ENCODE results near the gene NPHS1.

Gene NPHS1

DNA sequence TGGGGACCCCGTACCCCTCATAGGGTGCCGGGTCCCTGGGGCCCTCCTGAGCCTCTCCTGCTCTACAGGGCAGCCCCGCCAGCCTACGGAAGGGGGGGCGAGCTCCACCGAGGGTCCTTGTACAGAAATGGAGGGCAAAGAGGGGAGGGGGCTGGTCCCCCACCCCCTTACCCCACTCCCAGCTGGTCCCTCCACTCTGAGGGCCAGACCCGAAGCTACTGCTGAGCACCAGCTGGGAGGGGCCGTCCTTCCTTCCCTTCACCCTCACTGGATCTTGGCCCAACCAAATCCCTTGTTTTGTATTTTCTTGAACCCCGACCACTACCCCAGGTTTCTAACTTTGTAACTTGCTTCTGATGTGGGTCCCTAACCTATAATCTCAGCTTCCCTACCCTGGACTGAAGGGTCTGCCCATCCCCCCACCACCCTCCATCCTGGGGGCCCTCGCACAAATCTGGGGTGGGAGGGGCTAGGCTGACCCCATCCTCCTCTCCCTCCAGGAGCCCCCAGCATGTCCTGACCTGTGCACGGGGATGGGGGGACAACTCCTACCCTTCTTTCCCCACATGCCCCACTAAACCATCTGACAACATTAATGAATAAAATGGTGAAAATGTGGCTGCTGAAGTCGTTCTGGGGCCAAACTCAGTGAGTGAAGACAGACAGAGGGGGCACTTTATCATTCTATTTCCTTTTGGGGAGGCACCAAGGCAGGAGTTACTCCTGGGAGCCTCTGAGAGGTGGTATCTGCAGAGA, 63.9 kb downstream of the NPHS1 start:
- Histone ChIP-seq H3K9ac (ENCODE audit: low read depth, low read length) (no peak overlapping the region), H3K4me1 (ENCODE audit: control insufficient read depth, insufficient read depth, low read length) (no peaks in the 10 kb centered on the region), H3K9me3 (ENCODE audit: control insufficient read depth, insufficient read depth, low read length) (no peaks in the 10 kb centered on the region), H3K4me3 (ENCODE audit: low read depth, low read length) (no peak overlapping the region), H3K36me3 (ENCODE audit: control insufficient read depth, insufficient read depth, low read length) (no peaks in the 10 kb centered on the region), H3K27me3 (ENCODE audit: control insufficient read depth, insufficient read depth, low read length) (no peaks in the 10 kb centered on the region)

GRCh38 chr19:35787227-35787799, 65.0 kb downstream of the NPHS1 start:
- Histone ChIP-seq H3K4me3 (ENCODE audit: low read depth, low read length) (no peak overlapping the region), H3K9ac (ENCODE audit: low read depth, low read length) (no peak overlapping the region), H3K27me3 (ENCODE audit: control insufficient read depth, insufficient read depth, low read length) (no peaks in the 10 kb centered on the region), H3K4me1 (ENCODE audit: control insufficient read depth, insufficient read depth, low read length) (no peaks in the 10 kb centered on the region), H3K36me3 (ENCODE audit: control insufficient read depth, insufficient read depth, low read length) (no peaks in the 10 kb centered on the region), H3K9me3 (ENCODE audit: control insufficient read depth, insufficient read depth, low read length) (no peaks in the 10 kb centered on the region)

DNA sequence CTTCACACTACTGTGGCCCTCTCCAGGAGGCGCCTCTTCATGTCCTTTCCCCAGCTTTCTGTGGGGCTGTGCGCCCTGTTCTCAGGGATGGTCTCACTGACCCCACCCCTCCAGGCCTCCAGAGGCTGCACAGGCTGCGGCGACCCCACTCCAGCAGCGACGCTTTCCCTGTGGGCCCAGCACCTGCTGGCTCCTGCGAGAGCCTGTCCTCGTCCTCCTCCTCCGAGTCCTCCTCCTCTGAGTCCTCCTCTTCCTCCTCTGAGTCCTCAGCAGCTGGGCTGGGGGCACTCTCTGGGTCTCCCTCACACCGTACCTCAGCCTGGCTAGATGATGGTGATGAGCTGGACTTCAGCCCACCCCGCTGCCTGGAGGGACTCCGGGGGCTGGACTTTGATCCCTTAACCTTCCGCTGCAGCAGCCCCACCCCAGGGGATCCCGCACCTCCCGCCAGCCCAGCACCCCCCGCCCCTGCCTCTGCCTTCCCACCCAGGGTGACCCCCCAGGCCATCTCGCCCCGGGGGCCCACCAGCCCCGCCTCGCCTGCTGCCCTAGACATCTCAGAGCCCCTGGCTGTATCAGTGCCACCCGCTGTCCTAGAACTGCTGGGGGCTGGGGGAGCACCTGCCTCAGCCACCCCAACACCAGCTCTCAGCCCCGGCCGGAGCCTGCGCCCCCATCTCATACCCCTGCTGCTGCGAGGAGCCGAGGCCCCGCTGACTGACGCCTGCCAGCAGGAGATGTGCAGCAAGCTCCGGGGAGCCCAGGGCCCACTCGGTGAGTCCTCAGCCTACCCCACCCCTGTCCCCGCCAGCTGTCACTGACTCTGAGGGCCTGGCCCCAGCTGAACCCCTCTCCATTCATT, 65.8 kb downstream of the NPHS1 start:
- Histone ChIP-seq H3K4me3 (ENCODE audit: low read depth, low read length) (no peak overlapping the region), H3K36me3 (ENCODE audit: control insufficient read depth, insufficient read depth, low read length) (no peaks in the 10 kb centered on the region), H3K27me3 (ENCODE audit: control insufficient read depth, insufficient read depth, low read length) (no peaks in the 10 kb centered on the region), H3K9me3 (ENCODE audit: control insufficient read depth, insufficient read depth, low read length) (no peaks in the 10 kb centered on the region), H3K4me1 (ENCODE audit: control insufficient read depth, insufficient read depth, low read length) (peaks cover under 1% of the 10 kb centered on the region), H3K9ac (ENCODE audit: low read depth, low read length) (no peak overlapping the region)

DNA sequence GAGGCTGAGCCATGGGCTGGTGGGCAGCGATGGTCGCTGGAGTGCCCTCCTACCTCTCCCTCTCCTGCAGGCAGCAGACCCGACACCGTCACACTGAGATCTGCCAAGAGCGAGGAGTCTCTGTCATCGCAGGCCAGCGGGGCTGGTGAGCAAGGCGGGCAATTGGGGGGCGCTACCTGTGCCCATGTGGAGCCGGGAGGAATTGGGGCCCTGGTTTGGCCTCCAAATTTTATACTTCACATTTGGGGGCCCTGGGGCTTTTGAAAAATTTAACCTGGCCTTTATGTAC, 67.0 kb downstream of the NPHS1 start:
- peak overlapping the region; percentile 62 for H3K4me3 ChIP-seq (ENCODE audit: low read depth, low read length)
- no peaks in the 10 kb centered on the region for H3K36me3 ChIP-seq (ENCODE audit: control insufficient read depth, insufficient read depth, low read length)
- H3K9me3 ChIP-seq (ENCODE audit: control insufficient read depth, insufficient read depth, low read length), result no peaks in the 10 kb centered on the region
- H3K4me1 ChIP-seq (ENCODE audit: control insufficient read depth, insufficient read depth, low read length), result peaks cover 2% of the 10 kb centered on the region
- no peak overlapping the region for H3K9ac ChIP-seq (ENCODE audit: low read depth, low read length)
- H3K27me3 ChIP-seq (ENCODE audit: control insufficient read depth, insufficient read depth, low read length), result no peaks in the 10 kb centered on the region

GRCh38 chr19:35784503-35785338, 67.6 kb downstream of the NPHS1 start:
- Histone ChIP-seq H3K9me3 (ENCODE audit: control insufficient read depth, insufficient read depth, low read length) (no peaks in the 10 kb centered on the region), H3K9ac (ENCODE audit: low read depth, low read length) (peak overlapping the region; percentile 47), H3K27me3 (ENCODE audit: control insufficient read depth, insufficient read depth, low read length) (no peaks in the 10 kb centered on the region), H3K36me3 (ENCODE audit: control insufficient read depth, insufficient read depth, low read length) (no peaks in the 10 kb centered on the region), H3K4me1 (ENCODE audit: control insufficient read depth, insufficient read depth, low read length) (peaks cover 2% of the 10 kb centered on the region), H3K4me3 (ENCODE audit: low read depth, low read length) (peak overlapping the region; percentile 68)

- no peaks in the 10 kb centered on the region for H3K27me3 ChIP-seq (ENCODE audit: control insufficient read depth, insufficient read depth, low read length)
- peak overlapping the region; percentile 68 for H3K4me3 ChIP-seq (ENCODE audit: low read depth, low read length)
- H3K9me3 ChIP-seq (ENCODE audit: control insufficient read depth, insufficient read depth, low read length), result no peaks in the 10 kb centered on the region
- H3K9ac ChIP-seq (ENCODE audit: low read depth, low read length), result no peak overlapping the region
- H3K36me3 ChIP-seq (ENCODE audit: control insufficient read depth, insufficient read depth, low read length), result no peaks in the 10 kb centered on the region
- H3K4me1 ChIP-seq (ENCODE audit: control insufficient read depth, insufficient read depth, low read length), result peaks cover 2% of the 10 kb centered on the region
Measured at GRCh38 chr19:35783469-35784434, 68.6 kb downstream of the NPHS1 start.

GRCh38 chr19:35782589-35782988, 69.7 kb downstream of the NPHS1 start:
- no peaks in the 10 kb centered on the region for H3K9me3 ChIP-seq (ENCODE audit: control insufficient read depth, insufficient read depth, low read length)
- H3K27me3 ChIP-seq (ENCODE audit: control insufficient read depth, insufficient read depth, low read length), result peaks cover 3% of the 10 kb centered on the region
- no peaks in the 10 kb centered on the region for H3K36me3 ChIP-seq (ENCODE audit: control insufficient read depth, insufficient read depth, low read length)
- H3K4me3 ChIP-seq (ENCODE audit: low read depth, low read length), result no peak overlapping the region
- H3K9ac ChIP-seq (ENCODE audit: low read depth, low read length), result no peak overlapping the region
- H3K4me1 ChIP-seq (ENCODE audit: control insufficient read depth, insufficient read depth, low read length), result peaks cover 2% of the 10 kb centered on the region

DNA sequence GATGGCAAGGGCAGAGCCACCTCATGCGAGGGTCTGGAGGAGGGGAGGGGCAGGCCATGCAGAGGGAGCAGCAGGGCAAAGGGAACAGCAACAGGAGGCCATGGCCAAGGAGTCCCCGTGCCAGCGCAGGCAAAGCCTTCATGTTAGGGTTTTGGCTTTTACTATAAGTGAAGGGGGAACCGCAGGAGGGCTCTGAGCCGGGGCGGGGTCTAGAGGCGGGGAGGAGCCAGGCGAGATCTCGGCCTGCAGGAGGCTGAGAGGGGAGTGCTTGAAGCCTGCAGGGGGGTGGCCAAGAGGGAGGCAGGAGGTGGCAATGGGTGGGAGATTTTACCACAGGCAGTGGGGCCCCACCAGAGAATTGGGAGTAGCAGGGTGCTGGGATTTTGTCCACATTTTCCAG, 70.7 kb downstream of the NPHS1 start:
- no peak overlapping the region for H3K9ac ChIP-seq (ENCODE audit: low read depth, low read length)
- H3K4me1 ChIP-seq (ENCODE audit: control insufficient read depth, insufficient read depth, low read length), result peaks cover 8% of the 10 kb centered on the region

DNA sequence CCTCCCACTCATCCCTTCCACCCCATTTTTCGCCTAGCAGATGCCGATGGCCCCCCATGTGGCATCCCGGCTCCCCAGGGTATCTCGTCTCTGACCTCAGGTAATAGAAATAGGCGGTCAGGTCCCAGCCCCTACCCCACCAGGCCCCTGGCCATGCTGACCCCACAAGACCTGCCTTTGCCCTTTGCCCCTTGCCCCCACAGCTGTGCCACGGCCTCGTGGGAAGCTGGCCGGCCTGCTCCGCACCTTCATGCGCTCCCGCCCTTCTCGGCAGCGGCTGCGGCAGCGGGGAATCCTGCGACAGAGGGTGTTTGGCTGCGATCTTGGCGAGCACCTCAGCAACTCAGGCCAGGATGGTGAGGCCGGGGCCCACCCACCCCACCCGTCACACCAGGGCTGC, 71.6 kb downstream of the NPHS1 start:
- Histone ChIP-seq H3K36me3 (ENCODE audit: control insufficient read depth, insufficient read depth, low read length) (no peaks in the 10 kb centered on the region), H3K4me1 (ENCODE audit: control insufficient read depth, insufficient read depth, low read length) (peaks cover 10% of the 10 kb centered on the region), H3K4me3 (ENCODE audit: low read depth, low read length) (no peak overlapping the region), H3K9me3 (ENCODE audit: control insufficient read depth, insufficient read depth, low read length) (no peaks in the 10 kb centered on the region), H3K27me3 (ENCODE audit: control insufficient read depth, insufficient read depth, low read length) (peaks cover 17% of the 10 kb centered on the region), H3K9ac (ENCODE audit: low read depth, low read length) (no peak overlapping the region)

More for the DNA sequence above, 70.7 kb downstream of the NPHS1 start:
- Histone ChIP-seq H3K4me3 (ENCODE audit: low read depth, low read length) (peak overlapping the region; percentile 8), H3K27me3 (ENCODE audit: control insufficient read depth, insufficient read depth, low read length) (peaks cover 11% of the 10 kb centered on the region), H3K9me3 (ENCODE audit: control insufficient read depth, insufficient read depth, low read length) (no peaks in the 10 kb centered on the region), H3K36me3 (ENCODE audit: control insufficient read depth, insufficient read depth, low read length) (no peaks in the 10 kb centered on the region)

DNA sequence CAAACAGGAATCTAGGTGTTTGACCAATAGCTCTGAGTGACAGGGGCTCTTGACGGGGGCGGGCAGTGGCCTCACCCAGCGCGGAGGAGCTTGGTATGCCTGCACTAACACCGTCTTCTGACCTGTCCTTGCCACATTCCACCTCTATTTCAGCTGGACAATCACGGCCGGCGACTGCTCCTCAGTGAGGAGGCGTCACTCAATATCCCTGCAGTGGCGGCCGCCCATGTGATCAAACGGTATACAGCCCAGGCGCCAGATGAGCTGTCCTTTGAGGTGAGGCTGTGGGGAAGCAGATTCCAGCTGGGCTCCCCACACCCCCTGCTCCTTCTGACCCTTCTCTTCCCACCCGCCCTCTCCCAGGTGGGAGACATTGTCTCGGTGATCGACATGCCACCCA, 72.2 kb downstream of the NPHS1 start:
- Histone ChIP-seq H3K27me3 (ENCODE audit: control insufficient read depth, insufficient read depth, low read length) (peaks cover 17% of the 10 kb centered on the region), H3K9me3 (ENCODE audit: control insufficient read depth, insufficient read depth, low read length) (no peaks in the 10 kb centered on the region), H3K9ac (ENCODE audit: low read depth, low read length) (no peak overlapping the region), H3K4me3 (ENCODE audit: low read depth, low read length) (no peak overlapping the region), H3K36me3 (ENCODE audit: control insufficient read depth, insufficient read depth, low read length) (no peaks in the 10 kb centered on the region), H3K4me1 (ENCODE audit: control insufficient read depth, insufficient read depth, low read length) (peaks cover 10% of the 10 kb centered on the region)

Measured in iPS-15b (cell line).